Tibial nerve (tissue), 4 donors: ENCODE data around the gene LILRA1.

Experiments
- EP300 ChIP-seq, 2 donors: sonication (generic); formaldehyde crosslinking; IDR thresholded peaks; one replicate each; pipeline ENCODE4 v1.6.1; 2017; ENCODE audit warnings: antibody characterized with exemption in 2 of 2, mild to moderate bottlenecking in 1 of 2
- POLR2A ChIP-seq, 2 donors: fragments of 450-650 bp; IDR thresholded peaks; one replicate each; pipeline ENCODE4 v1.6.1; 2017; ENCODE audit warnings: antibody characterized with exemption in 2 of 2, mild to moderate bottlenecking in 2 of 2, moderate library complexity in 2 of 2
- TF ChIP-seq, protein P1 (sequence below), 5 experiments: fragments of 200-600 bp in 3 of 5; fragments of 450-650 bp in 2 of 5; sonication (generic) in 3 of 5; IDR thresholded peaks; one replicate each; pipeline ENCODE4 v1.5.1; 2016 to 2019; ENCODE audit warnings: antibody characterized with exemption in 5 of 5, mild to moderate bottlenecking in 3 of 5, moderate library complexity in 2 of 5

DNA sequence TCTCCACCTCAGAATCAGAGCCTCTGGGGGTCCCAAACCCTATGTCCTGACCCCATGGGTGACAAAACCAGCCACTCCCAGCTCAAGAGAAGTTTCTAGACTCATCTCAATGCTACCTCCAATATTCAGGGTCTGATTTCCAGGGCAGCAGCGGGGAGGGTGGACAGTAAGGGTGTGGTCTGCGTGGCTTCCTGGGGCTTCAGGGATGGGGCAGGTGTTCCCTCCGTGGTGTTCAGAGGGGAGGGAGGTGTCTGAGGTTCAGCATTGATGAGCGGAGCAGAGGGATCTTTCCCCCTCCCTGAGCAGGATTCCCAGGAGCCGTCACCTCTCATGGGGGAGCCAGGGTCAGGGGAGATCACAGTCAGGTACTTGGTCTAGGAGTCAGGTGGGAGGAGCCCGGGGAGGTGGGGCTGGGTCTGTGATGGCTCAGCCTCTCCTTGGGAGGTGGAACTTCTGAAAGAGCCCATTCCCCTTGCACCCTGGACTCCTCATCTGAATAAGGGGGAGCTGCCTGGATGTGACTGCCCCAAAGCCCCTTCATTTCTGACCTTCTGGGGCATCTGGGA is 16.9 kb upstream of the LILRA1 start:
- no peak for TF ChIP-seq POLR2A (IDR thresholded peaks at IDR 0.05)
- TF ChIP-seq, protein P1, sequence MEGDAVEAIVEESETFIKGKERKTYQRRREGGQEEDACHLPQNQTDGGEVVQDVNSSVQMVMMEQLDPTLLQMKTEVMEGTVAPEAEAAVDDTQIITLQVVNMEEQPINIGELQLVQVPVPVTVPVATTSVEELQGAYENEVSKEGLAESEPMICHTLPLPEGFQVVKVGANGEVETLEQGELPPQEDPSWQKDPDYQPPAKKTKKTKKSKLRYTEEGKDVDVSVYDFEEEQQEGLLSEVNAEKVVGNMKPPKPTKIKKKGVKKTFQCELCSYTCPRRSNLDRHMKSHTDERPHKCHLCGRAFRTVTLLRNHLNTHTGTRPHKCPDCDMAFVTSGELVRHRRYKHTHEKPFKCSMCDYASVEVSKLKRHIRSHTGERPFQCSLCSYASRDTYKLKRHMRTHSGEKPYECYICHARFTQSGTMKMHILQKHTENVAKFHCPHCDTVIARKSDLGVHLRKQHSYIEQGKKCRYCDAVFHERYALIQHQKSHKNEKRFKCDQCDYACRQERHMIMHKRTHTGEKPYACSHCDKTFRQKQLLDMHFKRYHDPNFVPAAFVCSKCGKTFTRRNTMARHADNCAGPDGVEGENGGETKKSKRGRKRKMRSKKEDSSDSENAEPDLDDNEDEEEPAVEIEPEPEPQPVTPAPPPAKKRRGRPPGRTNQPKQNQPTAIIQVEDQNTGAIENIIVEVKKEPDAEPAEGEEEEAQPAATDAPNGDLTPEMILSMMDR (IDR thresholded peaks at IDR 0.05): no peak
- TF ChIP-seq EP300 (IDR thresholded peaks at IDR 0.05): no peak
